GM18951 (cell line): ENCODE measurements around the gene PLA2G4C.

ENCODE experiments used
- POLR2A ChIP-seq: IDR thresholded peaks from 4 replicates; pipeline ENCODE4 v1.6.1; 2011; ENCODE audit warnings: mild to moderate bottlenecking; ENCODE audit not compliant: insufficient read length, insufficient read depth; ENCODE audit errors: extremely low read depth
- in situ Hi-C: fragments of 300-500 bp; cut with MboI; formaldehyde crosslinking; loops from one replicate; pipeline ENCODE4 v1.12.0; 2022; ENCODE audit warnings: low sequenced_read_pairs, mixed read lengths, inconsistent platforms; ENCODE audit not compliant: unreplicated experiment

Gene PLA2G4C

DNA sequence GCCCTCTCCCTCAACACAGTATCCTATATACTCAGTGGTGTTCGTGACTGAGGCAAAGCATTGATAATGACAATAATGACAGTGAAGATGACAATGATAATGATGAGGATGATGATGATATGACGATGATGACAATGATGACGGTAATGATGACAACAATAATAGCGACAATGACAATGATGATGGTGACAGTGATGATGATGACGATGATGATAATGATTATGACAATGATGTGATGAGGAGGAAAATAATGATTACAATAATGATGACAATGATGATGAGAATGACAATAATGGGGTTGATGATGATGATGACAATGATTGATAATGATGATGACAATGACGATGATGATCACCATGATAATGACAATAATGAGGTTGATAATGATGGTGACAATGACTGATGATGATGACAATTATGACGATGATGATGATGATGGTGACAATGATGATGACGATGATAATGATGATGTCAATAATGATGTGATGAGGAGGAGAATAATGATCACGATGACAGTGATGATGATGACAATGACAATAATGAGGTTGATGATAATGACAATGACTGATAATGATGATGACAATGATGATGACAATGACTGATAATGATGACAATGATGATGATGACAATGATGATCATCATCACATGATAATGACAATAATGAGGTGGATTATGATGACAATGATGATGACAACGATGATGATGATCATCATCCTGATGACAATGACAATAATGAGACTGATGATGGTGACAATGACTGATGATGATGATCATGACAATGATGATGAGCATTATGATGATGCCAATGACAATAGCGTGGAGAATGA, 99.5 kb downstream of the PLA2G4C start:
- no peak for TF ChIP-seq POLR2A
- in situ Hi-C loops: no loop called here

DNA sequence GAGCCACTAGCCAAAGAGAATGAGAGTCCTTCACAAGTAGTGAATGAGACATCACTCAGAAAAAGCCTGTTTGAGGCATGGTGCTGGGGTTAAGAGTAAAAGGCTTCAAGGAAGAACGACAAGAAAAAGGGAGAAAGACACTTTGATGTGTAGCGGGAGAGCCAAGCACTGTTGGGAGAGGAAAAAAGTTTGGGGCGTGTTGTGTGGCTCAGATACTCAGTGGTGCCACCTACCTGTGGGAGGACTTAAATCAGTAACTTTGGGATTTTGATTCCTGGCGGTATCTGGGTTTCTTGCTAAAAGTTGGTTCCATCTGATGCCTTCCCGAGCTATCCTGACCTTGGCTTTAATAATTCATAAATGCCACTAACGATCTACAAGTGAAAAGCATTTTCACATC, 103.9 kb downstream of the PLA2G4C start:
- in situ Hi-C loops: no loop called here
- TF ChIP-seq POLR2A: no peak

GRCh38 chr19:48004236-48004635, 106.4 kb downstream of the PLA2G4C start:
- in situ Hi-C loops: no loop called here
- TF ChIP-seq POLR2A: no peak

DNA sequence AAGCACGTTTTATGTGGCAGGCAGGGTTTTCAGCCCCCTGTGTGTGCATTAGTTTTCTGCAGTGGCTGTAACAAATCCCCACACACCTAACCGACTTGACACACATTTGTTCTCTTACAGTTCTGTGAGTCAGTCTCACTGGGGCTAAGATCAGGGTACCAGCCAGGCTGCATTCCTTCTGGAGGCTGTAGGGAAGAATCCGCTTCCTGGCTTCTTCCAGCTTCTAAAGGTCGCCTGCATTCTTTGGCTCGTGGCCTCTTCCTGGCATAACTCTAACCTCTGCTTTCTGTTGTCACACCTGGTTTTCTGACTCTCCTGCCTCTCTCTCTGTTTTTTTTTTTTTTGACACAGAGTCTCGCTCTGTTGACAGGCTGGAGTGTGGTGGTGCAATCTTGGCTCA, 109.8 kb downstream of the PLA2G4C start:
- in situ Hi-C loops: no loop called here
- no peak for TF ChIP-seq POLR2A

- no peak for TF ChIP-seq POLR2A
- in situ Hi-C loops: no loop called here
Measured at GRCh38 chr19:47998800-47999199, 111.8 kb downstream of the PLA2G4C start.
